K562 (cell line): Measurements from ENCODE around the gene SERPIND1. TPM values are rescaled to one million over a fixed set of nuclear protein-coding genes. Genes with fewer than 3 reads are reported as not detected.

Experiments
- JUND ChIP-seq, 2 experiments: IDR thresholded peaks; 2 replicates in 1 of 2; 3 replicates in 1 of 2; pipeline ENCODE4 v1.6.1; 2011; ENCODE audit warnings: borderline replicate concordance in 2 of 2, low read depth in 2 of 2, low read length in 2 of 2, improper control_type of control experiment in 1 of 2, missing biosample characterization in 1 of 2, missing genetic modification characterization in 1 of 2, missing genetic modification reagents in 1 of 2
- KDM1A ChIP-seq, 2 experiments: fragments of 450-650 bp; IDR thresholded peaks; 2 replicates each; pipeline ENCODE4 v1.6.1; 2016; ENCODE audit warnings: mild to moderate bottlenecking in 2 of 2
- MECOM ChIP-seq: fragments of 250-450 bp; sonication (Bioruptor Pico); IDR thresholded peaks from 2 replicates; pipeline ENCODE4 v1.8.0; 2022; ENCODE audit warnings: inconsistent platforms
- MTA2 ChIP-seq: fragments of 450-650 bp; IDR thresholded peaks from 2 replicates; pipeline ENCODE4 v1.6.1; 2016; ENCODE audit warnings: low read depth
- NFYB ChIP-seq: IDR thresholded peaks from 2 replicates; pipeline ENCODE4 v1.6.1; 2011; ENCODE audit warnings: mild to moderate bottlenecking, moderate library complexity; ENCODE audit not compliant: insufficient read length; ENCODE audit errors: extremely low read depth
- PRPF4 ChIP-seq: fragments of 200-400 bp; formaldehyde crosslinking; IDR thresholded peaks from one replicate; pipeline ENCODE4 v1.6.1; 2017; ENCODE audit warnings: low read length, low read depth, mild to moderate bottlenecking; ENCODE audit not compliant: insufficient read depth, poor library complexity, severe bottlenecking
- THRAP3 ChIP-seq: fragments of 450-650 bp; IDR thresholded peaks from 2 replicates; pipeline ENCODE4 v1.6.1; 2016; ENCODE audit warnings: mild to moderate bottlenecking, inconsistent platforms, borderline replicate concordance
- XRCC5 ChIP-seq: fragments of 200-400 bp; formaldehyde crosslinking; IDR thresholded peaks from 2 replicates; pipeline ENCODE4 v1.6.1; 2017; ENCODE audit warnings: low read depth, mild to moderate bottlenecking, low read length
- ZNF12 ChIP-seq: sonication (generic); formaldehyde crosslinking; IDR thresholded peaks from 2 replicates; pipeline ENCODE4 v1.4.0; 2020; ENCODE audit warnings: mild to moderate bottlenecking, missing genetic modification reagents
- polyA plus RNA-seq, 8 experiments: library from polyadenylated mRNA; depleted of rRNA in 4 of 8; stranded (reverse) in 5 of 8; unstranded in 3 of 8; fragments of >200 nt; fragmentation: Nextera tagmentation in 2 of 8; fragmentation: Illumina TruSeq in 1 of 8; extraction: Ambion mirVana in 2 of 8; extraction: Trizol in 1 of 8; gene quantifications; 2 replicates each; pipeline versions ENCODE4 v1.2.1 to v1.2.3, GENCODE V29; 2011 to 2014; ENCODE audit warnings: inconsistent platforms in 1 of 8, missing spikeins in 1 of 8
- total RNA-seq, 7 experiments: library from RNA; depleted of rRNA in 6 of 7; stranded (reverse); fragments of >200 nt in 6 of 7; fragmentation: Illumina TruSeq in 2 of 7; extraction: Trizol in 2 of 7; gene quantifications; 2 replicates each; pipeline versions ENCODE4 v1.2.1 to v1.2.3, GENCODE V29; 2011 to 2021; ENCODE audit warnings: low replicate concordance in 1 of 7
- TF ChIP-seq, protein P1 (sequence below): fragments of 450-650 bp; conservative IDR thresholded peaks from 2 replicates; pipeline ENCODE4 v1.6.1; 2016; ENCODE audit warnings: missing genetic modification characterization, low read depth, mild to moderate bottlenecking, control low read depth, missing compliant biosample characterization
- TF ChIP-seq, protein P2 (sequence below): fragments of 450-650 bp; IDR thresholded peaks from 2 replicates; pipeline ENCODE4 v1.7.0; 2016; ENCODE audit warnings: borderline replicate concordance
- TF ChIP-seq, protein P3 (sequence below): sonication (generic); formaldehyde crosslinking; IDR thresholded peaks from 2 replicates; pipeline ENCODE4 v1.8.0; 2022; ENCODE audit warnings: missing genetic modification reagents, mild to moderate bottlenecking, moderate library complexity, borderline replicate concordance
- TF ChIP-seq, protein P4 (sequence below): fragments of 450-650 bp; IDR thresholded peaks from 2 replicates; pipeline ENCODE4 v1.6.1; 2018; ENCODE audit not compliant: partially characterized antibody

SERPIND1 gene
- total and polyA plus RNA-seq, 9 of the 15 experiments (the other 6 are each of a cell fraction or from before 2014, with no cell fraction given) = 0.04 to 0.11 (median 0.09) TPM; not detected in 6

DNA sequence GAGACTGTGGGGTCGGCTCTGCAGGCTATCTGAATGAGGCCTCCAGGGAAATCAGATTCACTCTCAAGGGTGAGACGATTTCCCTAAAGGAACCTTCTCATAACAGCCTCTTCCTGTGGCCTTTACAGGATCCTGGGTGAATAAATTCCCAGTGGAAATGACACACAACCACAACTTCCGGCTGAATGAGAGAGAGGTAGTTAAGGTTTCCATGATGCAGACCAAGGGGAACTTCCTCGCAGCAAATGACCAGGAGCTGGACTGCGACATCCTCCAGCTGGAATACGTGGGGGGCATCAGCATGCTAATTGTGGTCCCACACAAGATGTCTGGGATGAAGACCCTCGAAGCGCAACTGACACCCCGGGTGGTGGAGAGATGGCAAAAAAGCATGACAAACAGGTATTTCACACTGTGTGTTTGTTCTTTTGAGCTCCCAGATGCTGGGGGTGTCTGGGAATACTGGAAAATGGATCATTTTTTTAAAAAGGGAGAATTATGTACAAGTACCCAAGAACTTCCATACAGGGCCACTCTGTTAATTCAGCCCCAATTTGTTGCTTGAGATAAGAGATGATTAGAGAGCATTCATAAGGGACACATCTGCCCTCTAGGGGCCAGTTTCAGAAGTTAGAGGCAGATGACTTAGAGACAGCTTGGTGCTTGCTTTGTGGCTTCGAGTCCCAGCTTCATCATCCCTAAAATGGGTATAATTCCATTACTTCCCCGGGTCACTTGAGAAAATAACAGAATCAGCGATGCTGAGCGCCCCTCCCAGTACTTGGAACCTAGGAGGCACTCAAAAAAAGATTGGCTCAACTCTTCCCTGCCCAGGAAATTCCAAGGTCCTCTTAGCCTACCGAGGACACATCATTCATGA lies 10.2 kb downstream of the SERPIND1 start (continued):
- peak; percentile 86; the same call in 1 of the 2 replicates for TF ChIP-seq JUND (IDR thresholded peaks at IDR 0.05; ENCODE audit: borderline replicate concordance, low read depth, low read length)
- no peak for TF ChIP-seq JUND (tag; IDR thresholded peaks at IDR 0.05; ENCODE audit: borderline replicate concordance, low read depth, low read length)
- TF ChIP-seq THRAP3 = no peak
- no peak for TF ChIP-seq PRPF4
- TF ChIP-seq XRCC5 = peak; percentile 95
- TF ChIP-seq MECOM = no peak
- TF ChIP-seq, protein P1, sequence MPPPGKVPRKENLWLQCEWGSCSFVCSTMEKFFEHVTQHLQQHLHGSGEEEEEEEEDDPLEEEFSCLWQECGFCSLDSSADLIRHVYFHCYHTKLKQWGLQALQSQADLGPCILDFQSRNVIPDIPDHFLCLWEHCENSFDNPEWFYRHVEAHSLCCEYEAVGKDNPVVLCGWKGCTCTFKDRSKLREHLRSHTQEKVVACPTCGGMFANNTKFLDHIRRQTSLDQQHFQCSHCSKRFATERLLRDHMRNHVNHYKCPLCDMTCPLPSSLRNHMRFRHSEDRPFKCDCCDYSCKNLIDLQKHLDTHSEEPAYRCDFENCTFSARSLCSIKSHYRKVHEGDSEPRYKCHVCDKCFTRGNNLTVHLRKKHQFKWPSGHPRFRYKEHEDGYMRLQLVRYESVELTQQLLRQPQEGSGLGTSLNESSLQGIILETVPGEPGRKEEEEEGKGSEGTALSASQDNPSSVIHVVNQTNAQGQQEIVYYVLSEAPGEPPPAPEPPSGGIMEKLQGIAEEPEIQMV (tag) = no peak
- TF ChIP-seq, protein P2, sequence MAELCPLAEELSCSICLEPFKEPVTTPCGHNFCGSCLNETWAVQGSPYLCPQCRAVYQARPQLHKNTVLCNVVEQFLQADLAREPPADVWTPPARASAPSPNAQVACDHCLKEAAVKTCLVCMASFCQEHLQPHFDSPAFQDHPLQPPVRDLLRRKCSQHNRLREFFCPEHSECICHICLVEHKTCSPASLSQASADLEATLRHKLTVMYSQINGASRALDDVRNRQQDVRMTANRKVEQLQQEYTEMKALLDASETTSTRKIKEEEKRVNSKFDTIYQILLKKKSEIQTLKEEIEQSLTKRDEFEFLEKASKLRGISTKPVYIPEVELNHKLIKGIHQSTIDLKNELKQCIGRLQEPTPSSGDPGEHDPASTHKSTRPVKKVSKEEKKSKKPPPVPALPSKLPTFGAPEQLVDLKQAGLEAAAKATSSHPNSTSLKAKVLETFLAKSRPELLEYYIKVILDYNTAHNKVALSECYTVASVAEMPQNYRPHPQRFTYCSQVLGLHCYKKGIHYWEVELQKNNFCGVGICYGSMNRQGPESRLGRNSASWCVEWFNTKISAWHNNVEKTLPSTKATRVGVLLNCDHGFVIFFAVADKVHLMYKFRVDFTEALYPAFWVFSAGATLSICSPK = no peak
- TF ChIP-seq, protein P3, sequence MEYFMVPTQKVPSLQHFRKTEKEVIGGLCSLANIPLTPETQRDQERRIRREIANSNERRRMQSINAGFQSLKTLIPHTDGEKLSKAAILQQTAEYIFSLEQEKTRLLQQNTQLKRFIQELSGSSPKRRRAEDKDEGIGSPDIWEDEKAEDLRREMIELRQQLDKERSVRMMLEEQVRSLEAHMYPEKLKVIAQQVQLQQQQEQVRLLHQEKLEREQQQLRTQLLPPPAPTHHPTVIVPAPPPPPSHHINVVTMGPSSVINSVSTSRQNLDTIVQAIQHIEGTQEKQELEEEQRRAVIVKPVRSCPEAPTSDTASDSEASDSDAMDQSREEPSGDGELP (CRISPR knock-in tag) = no peak
- no peak for TF ChIP-seq MTA2
- TF ChIP-seq ZNF12 (CRISPR knock-in tag) = no peak
- TF ChIP-seq, protein P4, sequence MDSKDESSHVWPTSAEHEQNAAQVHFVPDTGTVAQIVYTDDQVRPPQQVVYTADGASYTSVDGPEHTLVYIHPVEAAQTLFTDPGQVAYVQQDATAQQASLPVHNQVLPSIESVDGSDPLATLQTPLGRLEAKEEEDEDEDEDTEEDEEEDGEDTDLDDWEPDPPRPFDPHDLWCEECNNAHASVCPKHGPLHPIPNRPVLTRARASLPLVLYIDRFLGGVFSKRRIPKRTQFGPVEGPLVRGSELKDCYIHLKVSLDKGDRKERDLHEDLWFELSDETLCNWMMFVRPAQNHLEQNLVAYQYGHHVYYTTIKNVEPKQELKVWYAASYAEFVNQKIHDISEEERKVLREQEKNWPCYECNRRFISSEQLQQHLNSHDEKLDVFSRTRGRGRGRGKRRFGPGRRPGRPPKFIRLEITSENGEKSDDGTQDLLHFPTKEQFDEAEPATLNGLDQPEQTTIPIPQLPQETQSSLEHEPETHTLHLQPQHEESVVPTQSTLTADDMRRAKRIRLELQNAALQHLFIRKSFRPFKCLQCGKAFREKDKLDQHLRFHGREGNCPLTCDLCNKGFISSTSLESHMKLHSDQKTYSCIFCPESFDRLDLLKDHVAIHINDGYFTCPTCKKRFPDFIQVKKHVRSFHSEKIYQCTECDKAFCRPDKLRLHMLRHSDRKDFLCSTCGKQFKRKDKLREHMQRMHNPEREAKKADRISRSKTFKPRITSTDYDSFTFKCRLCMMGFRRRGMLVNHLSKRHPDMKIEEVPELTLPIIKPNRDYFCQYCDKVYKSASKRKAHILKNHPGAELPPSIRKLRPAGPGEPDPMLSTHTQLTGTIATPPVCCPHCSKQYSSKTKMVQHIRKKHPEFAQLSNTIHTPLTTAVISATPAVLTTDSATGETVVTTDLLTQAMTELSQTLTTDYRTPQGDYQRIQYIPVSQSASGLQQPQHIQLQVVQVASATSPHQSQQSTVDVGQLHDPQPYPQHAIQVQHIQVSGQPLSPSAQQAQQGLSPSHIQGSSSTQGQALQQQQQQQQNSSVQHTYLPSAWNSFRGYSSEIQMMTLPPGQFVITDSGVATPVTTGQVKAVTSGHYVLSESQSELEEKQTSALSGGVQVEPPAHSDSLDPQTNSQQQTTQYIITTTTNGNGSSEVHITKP = no peak
- TF ChIP-seq KDM1A (IDR thresholded peaks at IDR 0.05) = no peak
- TF ChIP-seq NFYB = no peak
